Stimulated activated CD8-positive, alpha-beta memory T cell treated with anti-CD3 and anti-CD28 coated beads, Interleukin-12 subunit alpha, Interleukin-12 subunit beta, amount 100 ng/mL, for 1 hour (primary cell): ENCODE data around the gene ZIC5.

Experiments used
- DNase-seq: peaks from one replicate; pipeline ENCODE4 v3.0.0-alpha.2; 2020; ENCODE audit warnings: low read depth

ZIC5 gene

GRCh38 chr13:99975626-99976025 is 4.1 kb upstream of the ZIC5 start:
- no peak for DNase-seq

DNA sequence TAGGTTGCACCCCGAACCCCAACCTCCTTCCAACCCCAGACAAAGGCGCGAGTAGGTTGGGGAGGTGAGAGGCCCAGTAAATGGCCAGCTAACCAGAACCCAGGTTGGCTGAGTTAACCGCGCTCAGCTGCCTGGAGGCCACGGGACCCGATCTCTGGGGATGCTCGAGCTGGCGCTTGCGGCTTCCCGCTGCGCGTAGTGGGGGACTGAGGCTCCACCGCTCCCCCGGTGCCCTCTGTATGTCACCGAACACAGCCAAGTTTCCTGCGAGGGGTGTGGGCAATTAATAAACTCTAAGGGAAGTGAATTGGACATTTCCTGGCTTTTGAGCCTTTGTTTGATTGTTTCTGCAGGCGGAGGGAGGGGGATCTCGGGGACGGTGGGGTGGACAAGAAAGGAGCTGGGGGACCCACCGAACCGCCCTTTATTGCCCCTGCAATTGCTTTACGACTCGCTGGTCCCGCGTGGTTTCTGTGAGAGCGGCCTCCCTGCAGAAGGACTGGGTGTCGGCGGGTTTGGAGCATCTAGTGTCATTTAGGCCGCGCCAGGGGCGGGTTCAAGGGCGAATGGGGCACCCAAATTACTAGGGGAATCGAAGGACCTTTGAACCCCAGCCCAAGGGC is 3.5 kb upstream of the ZIC5 start:
- no peak for DNase-seq

GRCh38 chr13:99974296-99974938 is 2.9 kb upstream of the ZIC5 start:
- DNase-seq, result no peak

DNA sequence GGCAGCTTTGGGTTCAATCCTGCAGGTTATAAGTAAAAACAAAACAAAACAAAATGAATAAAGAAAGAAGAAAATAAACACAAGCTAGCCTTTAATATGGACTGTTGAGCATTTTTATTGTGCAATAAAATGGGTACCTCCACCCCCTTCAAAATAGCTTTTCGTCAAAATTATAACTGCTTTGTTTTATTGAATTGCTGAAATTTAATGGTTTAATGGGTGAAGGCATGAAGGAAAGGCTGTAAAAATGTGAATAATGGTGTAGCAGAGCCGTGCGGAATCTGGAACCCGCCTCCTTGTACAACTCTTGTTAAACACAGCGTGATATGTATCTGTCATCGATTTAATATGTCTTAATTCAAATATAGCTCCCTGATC is 2.2 kb upstream of the ZIC5 start:
- no peak for DNase-seq

- DNase-seq, result no peak
Measured at GRCh38 chr13:99973163-99973807, 1.7 kb upstream of the ZIC5 start.

- no peak for DNase-seq
Measured at GRCh38 chr13:99972190-99972731, 694 bp upstream of the ZIC5 start.

- DNase-seq, result no peak
Measured at GRCh38 chr13:99970651-99971575, 654 bp downstream of the ZIC5 start.

- no peak for DNase-seq
Measured at GRCh38 chr13:99969919-99970650, 1.5 kb downstream of the ZIC5 start.

DNA sequence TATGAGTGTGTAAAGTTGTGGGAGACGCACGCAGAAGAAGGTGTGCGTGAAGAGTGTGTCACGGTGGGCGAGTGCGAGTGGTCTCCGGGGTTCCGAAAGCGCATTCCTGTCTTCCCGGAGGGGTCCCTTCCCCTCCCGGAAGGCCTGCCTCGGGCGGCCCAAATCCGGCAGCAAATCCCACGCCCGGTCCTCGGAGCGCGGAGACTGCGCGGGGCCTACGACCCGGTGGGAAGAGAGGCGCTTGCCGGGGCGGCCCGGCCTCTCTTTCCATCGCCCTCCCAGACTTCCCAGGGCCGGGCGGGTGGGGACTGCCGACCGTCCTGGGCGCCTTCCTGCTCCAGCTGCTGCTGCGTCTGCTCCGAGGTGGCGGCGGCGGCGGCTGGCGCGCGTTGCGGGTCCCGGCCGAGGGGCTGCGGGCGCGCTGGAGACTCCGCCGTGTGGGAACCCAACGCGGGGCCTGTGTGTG is 2.1 kb downstream of the ZIC5 start:
- no peak for DNase-seq

DNA sequence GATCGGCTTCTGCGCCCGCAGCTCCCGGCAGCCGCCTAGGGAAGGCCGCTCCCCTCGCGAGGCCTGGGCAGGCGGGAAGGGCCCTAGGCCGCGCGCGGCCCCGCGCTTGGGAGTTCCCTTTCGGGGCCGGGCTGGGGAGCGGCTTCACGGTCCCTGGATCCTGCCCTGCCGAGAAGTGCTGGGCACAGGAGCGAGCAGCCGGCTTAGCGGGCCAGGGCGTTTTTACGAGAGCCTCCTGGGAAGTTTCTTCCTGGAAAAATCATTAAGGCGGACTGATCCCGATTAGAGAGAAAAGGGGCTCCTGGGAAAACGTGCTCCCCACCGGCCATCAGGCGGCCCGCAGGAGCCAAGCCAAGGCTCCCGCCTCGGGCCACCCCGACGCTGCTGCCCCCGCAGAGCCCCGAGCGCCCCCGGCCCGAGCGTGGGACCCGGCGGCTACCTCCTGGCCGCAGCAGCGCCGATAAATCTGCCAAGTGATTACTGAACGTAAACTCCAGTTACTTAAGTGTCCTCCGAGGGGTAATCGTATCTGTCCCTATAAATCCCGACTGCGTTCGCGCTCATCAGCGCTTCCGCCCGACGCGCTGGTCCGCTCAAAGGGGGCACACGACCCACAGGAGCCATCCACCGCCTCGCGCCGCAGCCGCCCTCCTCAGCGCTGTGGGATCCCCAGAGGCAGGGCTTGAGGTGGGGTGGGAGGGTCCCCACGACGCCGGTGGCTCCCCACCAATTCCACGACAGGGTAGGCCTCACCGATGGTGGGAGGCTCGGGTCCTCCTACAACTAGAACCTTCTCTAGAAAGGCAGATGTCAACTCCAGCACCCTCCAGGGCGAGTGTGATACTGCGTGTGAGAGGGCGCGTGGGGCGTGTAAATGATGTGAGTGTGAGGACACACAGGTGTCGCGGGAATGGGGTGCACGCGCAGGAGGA is 2.8 kb downstream of the ZIC5 start:
- no peak for DNase-seq

GRCh38 chr13:99967869-99968520 is 3.6 kb downstream of the ZIC5 start:
- DNase-seq, result no peak

GRCh38 chr13:99967498-99967868 is 4.1 kb downstream of the ZIC5 start:
- no peak for DNase-seq

GRCh38 chr13:99966064-99966805 is 5.3 kb downstream of the ZIC5 start:
- no peak for DNase-seq

GRCh38 chr13:99965329-99966000 is 6.1 kb downstream of the ZIC5 start:
- no peak for DNase-seq

DNA sequence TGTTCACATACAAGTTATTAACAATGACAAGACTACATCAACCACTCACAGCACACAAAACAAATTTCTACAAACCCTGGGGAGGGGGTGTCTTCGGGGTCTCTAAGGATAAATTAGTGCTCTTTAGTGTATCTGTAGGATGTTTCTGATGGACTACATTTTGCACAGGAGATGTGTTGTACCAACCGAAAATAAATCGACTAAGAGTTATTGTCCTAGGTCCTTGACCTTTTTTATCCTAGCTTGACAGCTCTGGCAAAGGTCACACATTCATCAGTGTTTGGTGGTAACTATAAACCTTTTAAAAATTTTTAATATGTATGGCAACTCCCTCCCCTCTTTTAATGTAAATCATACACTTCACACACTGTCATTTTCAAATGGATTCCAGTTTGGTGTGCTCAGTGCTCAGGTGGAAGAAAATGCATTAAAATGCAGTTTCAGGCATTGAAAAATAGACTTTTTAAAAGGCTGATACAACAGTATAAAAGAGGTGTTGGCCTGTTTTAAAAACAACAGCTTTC is 7.7 kb downstream of the ZIC5 start:
- no peak for DNase-seq

DNA sequence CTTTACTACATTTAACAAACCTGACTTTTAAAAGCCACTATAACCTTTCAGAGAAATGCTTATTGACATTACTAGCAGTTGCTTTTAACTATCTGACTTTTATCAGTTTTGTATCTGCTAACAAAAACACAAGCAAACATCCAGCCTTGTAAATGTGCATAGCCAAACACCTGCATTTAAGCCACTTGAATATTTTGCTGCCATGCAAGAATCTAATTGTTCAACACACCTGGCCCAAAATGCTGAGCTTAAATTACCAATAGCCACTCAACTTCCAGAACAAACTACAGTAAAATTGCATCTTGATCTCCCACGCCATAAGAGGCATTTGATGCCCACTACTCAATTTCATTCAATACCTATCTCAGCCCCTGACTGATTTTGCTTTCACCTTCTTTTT is 9.3 kb downstream of the ZIC5 start:
- no peak for DNase-seq

DNA sequence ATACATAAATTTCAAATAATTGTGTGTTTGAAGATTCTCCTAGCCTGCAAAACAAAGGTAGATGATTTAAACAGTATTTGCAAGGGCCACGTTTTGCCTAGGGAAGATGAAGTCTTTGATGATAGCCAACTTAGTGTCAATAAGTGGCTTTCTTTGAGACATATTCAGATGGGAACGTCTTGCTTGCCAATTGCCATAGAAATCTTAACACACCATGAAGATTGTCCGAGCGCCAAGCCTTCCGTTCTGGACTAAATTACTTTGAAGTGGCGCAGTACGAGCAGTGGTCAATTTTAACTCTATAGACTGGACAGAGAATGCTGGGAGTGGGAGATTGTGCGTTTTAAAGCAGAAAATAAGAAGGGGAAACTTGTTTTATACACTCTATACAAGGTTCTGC is 9.9 kb downstream of the ZIC5 start:
- DNase-seq, result no peak

- no peak for DNase-seq
Measured at GRCh38 chr13:99960663-99961311, 10.8 kb downstream of the ZIC5 start.
